HG03135 (cell line): Measurements from ENCODE around the gene SLC6A6.

Source experiments
- ATAC-seq: cut with Tn5 transposase; IDR thresholded peaks from one replicate; pipeline ENCODE4 v1.9.1; 2021; ENCODE audit warnings: mild to moderate bottlenecking, moderate library complexity; ENCODE audit not compliant: unreplicated experiment

The SLC6A6 gene

GRCh38 chr3:14464521-14464920 lies 62.1 kb downstream of the SLC6A6 start:
- no peak for ATAC-seq

- ATAC-seq = no peak
Measured at GRCh38 chr3:14465425-14465824, 63.0 kb downstream of the SLC6A6 start.

GRCh38 chr3:14466179-14466903 lies 63.9 kb downstream of the SLC6A6 start:
- no peak for ATAC-seq

GRCh38 chr3:14467814-14468620 lies 65.6 kb downstream of the SLC6A6 start:
- no peak for ATAC-seq

- ATAC-seq = no peak
Measured at GRCh38 chr3:14468621-14468981, 66.2 kb downstream of the SLC6A6 start.

GRCh38 chr3:14470461-14470860 lies 68.1 kb downstream of the SLC6A6 start:
- no peak for ATAC-seq

GRCh38 chr3:14471016-14471415 lies 68.6 kb downstream of the SLC6A6 start:
- no peak for ATAC-seq

- ATAC-seq = no peak
Measured at GRCh38 chr3:14471690-14472089, 69.3 kb downstream of the SLC6A6 start.

GRCh38 chr3:14472471-14473351 lies 70.3 kb downstream of the SLC6A6 start:
- ATAC-seq = no peak

GRCh38 chr3:14473411-14473891 lies 71.0 kb downstream of the SLC6A6 start:
- no peak for ATAC-seq

GRCh38 chr3:14474363-14475081 lies 72.1 kb downstream of the SLC6A6 start:
- no peak for ATAC-seq

- ATAC-seq = no peak
Measured at GRCh38 chr3:14475621-14476020, 73.2 kb downstream of the SLC6A6 start.

- no peak for ATAC-seq
Measured at GRCh38 chr3:14476583-14477265, 74.3 kb downstream of the SLC6A6 start.

- ATAC-seq = no peak
Measured at GRCh38 chr3:14477311-14477935, 75.0 kb downstream of the SLC6A6 start.

- ATAC-seq = no peak
Measured at GRCh38 chr3:14478956-14479550, 76.6 kb downstream of the SLC6A6 start.

GRCh38 chr3:14479591-14479990 lies 77.2 kb downstream of the SLC6A6 start:
- no peak for ATAC-seq

- ATAC-seq = no peak
Measured at GRCh38 chr3:14480207-14481017, 78.0 kb downstream of the SLC6A6 start.

GRCh38 chr3:14481018-14481645 lies 78.7 kb downstream of the SLC6A6 start:
- no peak for ATAC-seq
